ENCODE measurements around the gene RGS14. TPM values are rescaled to one million over a fixed set of nuclear protein-coding genes. Genes with fewer than 3 reads are reported as not detected.

RGS14 gene
- total RNA-seq, 1 donor from 2014 or later: 6.2 TPM

DNA sequence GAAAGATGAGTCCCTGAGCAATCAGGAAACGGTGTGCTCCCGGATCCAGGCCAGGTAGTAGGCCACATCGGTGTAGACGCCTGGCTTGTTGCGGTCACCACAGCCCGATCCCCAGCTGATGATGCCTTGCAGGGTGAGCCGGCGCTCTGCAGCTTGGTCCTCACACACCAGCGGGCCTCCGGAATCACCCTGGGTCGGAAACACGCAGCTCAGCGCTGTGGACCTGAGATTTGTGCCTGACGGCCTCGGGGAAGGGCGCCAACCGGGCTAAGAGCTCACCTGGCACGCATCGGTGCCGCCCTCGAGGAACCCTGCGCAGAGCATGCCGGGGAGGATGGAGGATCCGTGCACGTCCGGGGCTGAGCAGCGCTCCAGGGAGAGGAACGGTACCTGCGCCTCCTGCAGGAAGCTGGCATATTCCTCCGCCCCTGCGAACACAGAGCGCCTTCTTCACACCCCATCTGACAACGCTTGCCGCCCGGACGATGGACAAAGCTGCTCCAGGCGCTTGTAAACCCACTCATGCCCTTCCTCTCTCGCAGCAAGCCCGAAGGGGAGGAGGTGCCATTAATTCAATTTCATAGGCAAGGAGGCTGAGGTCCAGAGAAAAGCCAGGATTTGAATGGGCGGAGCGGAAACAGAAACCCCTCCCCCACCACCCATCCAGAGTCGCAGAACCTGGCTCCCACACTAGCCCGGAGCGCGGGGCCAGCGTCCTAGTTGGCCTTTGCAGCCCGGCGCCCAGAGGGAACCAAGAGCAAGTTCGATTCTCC, 44.7 kb downstream of the RGS14 start:
- DNase-seq (ENCODE audit: extremely low spot score, unreplicated experiment): no peak
- H3K36me3 Mint-ChIP-seq (ENCODE audit: unreplicated experiment): no peaks in the 10 kb centered on the region
- peaks cover 19% of the 10 kb centered on the region for H3K27me3 Mint-ChIP-seq (ENCODE audit: unreplicated experiment)
- TF ChIP-seq, protein P1, sequence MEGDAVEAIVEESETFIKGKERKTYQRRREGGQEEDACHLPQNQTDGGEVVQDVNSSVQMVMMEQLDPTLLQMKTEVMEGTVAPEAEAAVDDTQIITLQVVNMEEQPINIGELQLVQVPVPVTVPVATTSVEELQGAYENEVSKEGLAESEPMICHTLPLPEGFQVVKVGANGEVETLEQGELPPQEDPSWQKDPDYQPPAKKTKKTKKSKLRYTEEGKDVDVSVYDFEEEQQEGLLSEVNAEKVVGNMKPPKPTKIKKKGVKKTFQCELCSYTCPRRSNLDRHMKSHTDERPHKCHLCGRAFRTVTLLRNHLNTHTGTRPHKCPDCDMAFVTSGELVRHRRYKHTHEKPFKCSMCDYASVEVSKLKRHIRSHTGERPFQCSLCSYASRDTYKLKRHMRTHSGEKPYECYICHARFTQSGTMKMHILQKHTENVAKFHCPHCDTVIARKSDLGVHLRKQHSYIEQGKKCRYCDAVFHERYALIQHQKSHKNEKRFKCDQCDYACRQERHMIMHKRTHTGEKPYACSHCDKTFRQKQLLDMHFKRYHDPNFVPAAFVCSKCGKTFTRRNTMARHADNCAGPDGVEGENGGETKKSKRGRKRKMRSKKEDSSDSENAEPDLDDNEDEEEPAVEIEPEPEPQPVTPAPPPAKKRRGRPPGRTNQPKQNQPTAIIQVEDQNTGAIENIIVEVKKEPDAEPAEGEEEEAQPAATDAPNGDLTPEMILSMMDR (IDR thresholded peaks at IDR 0.05): peak; percentile 62
- no peak overlapping the region for H3K27ac Mint-ChIP-seq (ENCODE audit: unreplicated experiment)
- no peaks in the 10 kb centered on the region for H3K9me3 Mint-ChIP-seq (ENCODE audit: unreplicated experiment)
- peak overlapping the region; percentile 70 for H3K4me3 Mint-ChIP-seq (ENCODE audit: unreplicated experiment)
- H3K4me1 Mint-ChIP-seq (ENCODE audit: unreplicated experiment): peaks cover 16% of the 10 kb centered on the region

DNA sequence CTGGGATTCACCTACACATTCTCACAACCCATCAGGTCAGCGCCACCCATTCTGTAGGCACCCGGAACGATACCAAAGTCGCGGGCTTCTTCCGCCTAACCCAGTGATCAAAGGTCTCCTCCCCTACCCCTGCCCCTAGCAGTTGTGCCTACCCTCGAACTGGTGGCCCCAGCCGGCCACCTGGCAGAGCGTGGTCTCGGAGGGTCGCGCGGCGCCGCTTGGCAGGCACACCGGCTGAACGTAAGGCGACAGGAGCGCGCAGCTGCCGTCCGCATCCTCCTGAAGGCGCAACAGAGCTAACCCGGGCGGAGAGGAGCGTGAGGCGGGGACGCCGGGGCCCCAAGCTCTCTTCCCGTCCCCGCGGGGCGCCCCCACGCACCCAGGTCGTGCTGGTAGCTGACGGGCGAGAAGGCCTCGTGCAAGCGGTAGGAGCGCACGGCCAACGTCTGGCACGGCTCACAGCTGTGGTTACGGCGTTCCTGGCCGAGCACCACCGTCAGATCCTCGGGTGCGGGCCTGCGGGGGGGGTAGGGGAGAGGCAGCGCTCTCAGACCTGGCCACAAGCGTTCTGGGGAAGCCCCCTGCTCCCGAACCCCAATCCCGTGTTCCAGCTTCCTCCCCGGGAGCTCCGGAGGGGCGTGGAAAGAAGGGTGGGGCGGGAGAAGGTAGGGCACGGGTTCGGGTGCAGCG, 45.5 kb downstream of the RGS14 start:
- Mint-ChIP-seq H3K36me3 (ENCODE audit: unreplicated experiment) (no peaks in the 10 kb centered on the region), H3K4me1 (ENCODE audit: unreplicated experiment) (peaks cover 16% of the 10 kb centered on the region), H3K27ac (ENCODE audit: unreplicated experiment) (no peak overlapping the region), H3K4me3 (ENCODE audit: unreplicated experiment) (peak overlapping the region; percentile 70), H3K9me3 (ENCODE audit: unreplicated experiment) (no peaks in the 10 kb centered on the region), H3K27me3 (ENCODE audit: unreplicated experiment) (peaks cover 19% of the 10 kb centered on the region)
- DNase-seq (ENCODE audit: extremely low spot score, unreplicated experiment): no peak
- TF ChIP-seq, protein P1 (IDR thresholded peaks at IDR 0.05): no peak

- peak; percentile 90 for DNase-seq (ENCODE audit: extremely low spot score, unreplicated experiment)
- Mint-ChIP-seq H3K27ac (ENCODE audit: unreplicated experiment) (no peak overlapping the region), H3K9me3 (ENCODE audit: unreplicated experiment) (no peaks in the 10 kb centered on the region), H3K4me3 (ENCODE audit: unreplicated experiment) (peak overlapping the region; percentile 70), H3K4me1 (ENCODE audit: unreplicated experiment) (peaks cover 16% of the 10 kb centered on the region), H3K27me3 (ENCODE audit: unreplicated experiment) (peaks cover 19% of the 10 kb centered on the region), H3K36me3 (ENCODE audit: unreplicated experiment) (no peaks in the 10 kb centered on the region)
- TF ChIP-seq, protein P1 (IDR thresholded peaks at IDR 0.05): peak; percentile 65
Measured at GRCh38 chr5:177403792-177404640, 46.3 kb downstream of the RGS14 start.

- Mint-ChIP-seq H3K4me3 (ENCODE audit: unreplicated experiment) (peak overlapping the region; percentile 70), H3K27ac (ENCODE audit: unreplicated experiment) (no peak overlapping the region), H3K36me3 (ENCODE audit: unreplicated experiment) (no peaks in the 10 kb centered on the region), H3K27me3 (ENCODE audit: unreplicated experiment) (peaks cover 19% of the 10 kb centered on the region), H3K4me1 (ENCODE audit: unreplicated experiment) (peaks cover 16% of the 10 kb centered on the region), H3K9me3 (ENCODE audit: unreplicated experiment) (no peaks in the 10 kb centered on the region)
- DNase-seq (ENCODE audit: extremely low spot score, unreplicated experiment): no peak
- TF ChIP-seq, protein P1 (IDR thresholded peaks at IDR 0.05): no peak
Measured at GRCh38 chr5:177404641-177405179, 47.0 kb downstream of the RGS14 start.
